ENCODE results near the gene NDUFS5.
A peak's percentile ranks its signal among the peaks of the same experiment; 100 is the strongest.

Gene NDUFS5

GRCh38 chr1:38992412-38993111 lies 33.6 kb upstream of the NDUFS5 start:
- no peak for TF ChIP-seq CTCF (IDR thresholded peaks at IDR 0.05; ENCODE audit: extremely low read depth, missing control alignments)
- DNase-seq (ENCODE audit: low spot score): peak; percentile 33

GRCh38 chr1:38994196-38994595 lies 32.0 kb upstream of the NDUFS5 start:
- no peak for DNase-seq (ENCODE audit: low spot score)
- TF ChIP-seq CTCF (IDR thresholded peaks at IDR 0.05; ENCODE audit: extremely low read depth, missing control alignments): no peak

GRCh38 chr1:38997034-38997900 lies 28.9 kb upstream of the NDUFS5 start:
- no peak for DNase-seq (ENCODE audit: low spot score)
- no peak for TF ChIP-seq CTCF (IDR thresholded peaks at IDR 0.05; ENCODE audit: extremely low read depth, missing control alignments)

GRCh38 chr1:38997901-38998190 lies 28.3 kb upstream of the NDUFS5 start:
- no peak for TF ChIP-seq CTCF (IDR thresholded peaks at IDR 0.05; ENCODE audit: extremely low read depth, missing control alignments)
- no peak for DNase-seq (ENCODE audit: low spot score)

GRCh38 chr1:39001516-39002421 lies 24.4 kb upstream of the NDUFS5 start:
- DNase-seq (ENCODE audit: low spot score): no peak
- no peak for TF ChIP-seq CTCF (IDR thresholded peaks at IDR 0.05; ENCODE audit: extremely low read depth, missing control alignments)

- no peak for DNase-seq (ENCODE audit: low spot score)
- TF ChIP-seq CTCF (IDR thresholded peaks at IDR 0.05; ENCODE audit: extremely low read depth, missing control alignments): no peak
Measured at GRCh38 chr1:39003281-39003680, 22.9 kb upstream of the NDUFS5 start.
